ENCODE measurements around the gene CSRP1. TPM values are rescaled to one million over a fixed set of nuclear protein-coding genes. Genes with fewer than 3 reads are reported as not detected.

Gene CSRP1
- total and polyA plus RNA-seq, 3 experiments from 2014 or later, result 65.0 to 67.6 (median 66.9) TPM

GRCh38 chr1:201535046-201535918, 28.4 kb upstream of the CSRP1 start:
- CTCF ChIA-PET, result no interaction called here
- Mint-ChIP-seq H3K9me3 (no peaks in the 10 kb centered on the region), H3K4me1 (peaks cover 14 to 25% (median 17%) of the 10 kb centered on the region in 3 donors), H3K4me3 (no peak overlapping the region), H3K36me3 (peaks cover 9 to 19% (median 16%) of the 10 kb centered on the region in 3 donors), H3K27ac (no peak overlapping the region), H3K27me3 (peaks cover 33 to 58% of the 10 kb centered on the region in 2 donors)
- Histone ChIP-seq H3K4me1 (ENCODE audit: insufficient read depth, low read length) (peaks cover 15% of the 10 kb centered on the region), H3K27ac (ENCODE audit: low read depth, low read length) (no peak overlapping the region), H3K36me3 (ENCODE audit: insufficient read depth, low read length) (no peaks in the 10 kb centered on the region), H3K4me3 (ENCODE audit: low read length) (no peak overlapping the region), H3K27me3 (ENCODE audit: insufficient read depth, low read length, poor library complexity, severe bottlenecking) (peaks cover 26% of the 10 kb centered on the region), H3K9me3 (ENCODE audit: low read length) (no peaks in the 10 kb centered on the region)
- POLR2A ChIA-PET, result no interaction called here
- no peak for DNase-seq

GRCh38 chr1:201533836-201534235, 26.9 kb upstream of the CSRP1 start:
- no peak for DNase-seq
- H3K36me3 ChIP-seq (ENCODE audit: insufficient read depth, low read length), result no peaks in the 10 kb centered on the region
- H3K27me3 ChIP-seq (ENCODE audit: insufficient read depth, low read length, poor library complexity, severe bottlenecking), result peaks cover 15% of the 10 kb centered on the region
- H3K36me3 Mint-ChIP-seq, result peaks cover 12 to 24% (median 22%) of the 10 kb centered on the region in 3 donors
- H3K9me3 ChIP-seq (ENCODE audit: low read length), result no peaks in the 10 kb centered on the region
- no peak overlapping the region for H3K4me3 Mint-ChIP-seq
- H3K27ac ChIP-seq (ENCODE audit: low read depth, low read length), result no peak overlapping the region
- POLR2A ChIA-PET, result no interaction called here
- no peak overlapping the region for H3K27ac Mint-ChIP-seq
- no peaks in the 10 kb centered on the region for H3K9me3 Mint-ChIP-seq
- CTCF ChIA-PET, result interaction anchor here (4.0 kb wide), 1 partner anchor 20 kb away, joined by 18 read pairs; no protein-coding TSS in a partner anchor
- peaks cover 7% of the 10 kb centered on the region for H3K4me1 ChIP-seq (ENCODE audit: insufficient read depth, low read length)
- H3K4me1 Mint-ChIP-seq, result peaks cover 7 to 14% (median 7%) of the 10 kb centered on the region in 3 donors
- H3K27me3 Mint-ChIP-seq, result peaks cover 25 to 47% of the 10 kb centered on the region in 2 donors
- H3K4me3 ChIP-seq (ENCODE audit: low read length), result no peak overlapping the region

GRCh38 chr1:201531551-201532425, 24.9 kb upstream of the CSRP1 start:
- Histone ChIP-seq H3K27me3 (ENCODE audit: insufficient read depth, low read length, poor library complexity, severe bottlenecking) (no peaks in the 10 kb centered on the region), H3K27ac (ENCODE audit: low read depth, low read length) (no peak overlapping the region), H3K9me3 (ENCODE audit: low read length) (no peaks in the 10 kb centered on the region), H3K4me1 (ENCODE audit: insufficient read depth, low read length) (no peaks in the 10 kb centered on the region), H3K4me3 (ENCODE audit: low read length) (no peak overlapping the region), H3K36me3 (ENCODE audit: insufficient read depth, low read length) (no peaks in the 10 kb centered on the region)
- H3K27me3 Mint-ChIP-seq, result peaks cover 6 to 28% of the 10 kb centered on the region in 2 donors
- H3K4me1 Mint-ChIP-seq, result peaks cover 0 to under 1% (median 0%) of the 10 kb centered on the region in 3 donors
- ChIA-PET POLR2A (no interaction called here), CTCF (interaction anchor here (0.9 to 4.0 kb wide), 3 partner anchors 8 to 18 kb away, joined by 3 to 18 read pairs (median 5); no protein-coding TSS in a partner anchor)
- peak overlapping the region in 1 of 8 donors; percentile 61 for H3K27ac Mint-ChIP-seq
- DNase-seq, result no peak
- peaks cover 13 to 28% (median 22%) of the 10 kb centered on the region in 3 donors for H3K36me3 Mint-ChIP-seq
- no peak overlapping the region for H3K4me3 Mint-ChIP-seq
- H3K9me3 Mint-ChIP-seq, result no peaks in the 10 kb centered on the region

GRCh38 chr1:201530741-201531531, 24.0 kb upstream of the CSRP1 start:
- no peaks in the 10 kb centered on the region for H3K4me1 ChIP-seq (ENCODE audit: insufficient read depth, low read length)
- no peaks in the 10 kb centered on the region for H3K9me3 ChIP-seq (ENCODE audit: low read length)
- Mint-ChIP-seq H3K27ac (peak overlapping the region in 1 of 8 donors; percentile 81), H3K9me3 (no peaks in the 10 kb centered on the region), H3K27me3 (peaks cover 5 to 19% of the 10 kb centered on the region in 2 donors), H3K4me3 (no peak overlapping the region), H3K36me3 (peaks cover 13 to 28% (median 18%) of the 10 kb centered on the region in 3 donors), H3K4me1 (no peaks in the 10 kb centered on the region)
- no peak overlapping the region for H3K4me3 ChIP-seq (ENCODE audit: low read length)
- POLR2A ChIA-PET, result no interaction called here
- no peaks in the 10 kb centered on the region for H3K27me3 ChIP-seq (ENCODE audit: insufficient read depth, low read length, poor library complexity, severe bottlenecking)
- H3K36me3 ChIP-seq (ENCODE audit: insufficient read depth, low read length), result no peaks in the 10 kb centered on the region
- no peak overlapping the region for H3K27ac ChIP-seq (ENCODE audit: low read depth, low read length)
- DNase-seq, result no peak
- CTCF ChIA-PET, result interaction anchor here (0.9 to 4.0 kb wide), 4 partner anchors 9 to 18 kb away, joined by 3 to 18 read pairs (median 4); no protein-coding TSS in a partner anchor

GRCh38 chr1:201528631-201529252, 21.8 kb upstream of the CSRP1 start:
- Mint-ChIP-seq H3K4me3 (no peak overlapping the region), H3K27me3 (peaks cover 2 to 7% of the 10 kb centered on the region in 2 donors), H3K9me3 (peaks cover 0 to 2% (median 0%) of the 10 kb centered on the region in 5 donors), H3K4me1 (no peaks in the 10 kb centered on the region), H3K27ac (no peak overlapping the region), H3K36me3 (peaks cover 11 to 36% (median 29%) of the 10 kb centered on the region in 3 donors)
- Histone ChIP-seq H3K27ac (ENCODE audit: low read depth, low read length) (no peak overlapping the region), H3K4me1 (ENCODE audit: insufficient read depth, low read length) (no peaks in the 10 kb centered on the region), H3K4me3 (ENCODE audit: low read length) (no peak overlapping the region), H3K9me3 (ENCODE audit: low read length) (no peaks in the 10 kb centered on the region), H3K27me3 (ENCODE audit: insufficient read depth, low read length, poor library complexity, severe bottlenecking) (no peaks in the 10 kb centered on the region), H3K36me3 (ENCODE audit: insufficient read depth, low read length) (no peaks in the 10 kb centered on the region)
- POLR2A ChIA-PET, result no interaction called here
- DNase-seq, result no peak
- CTCF ChIA-PET, result no interaction called here

GRCh38 chr1:201527879-201528278, 21.0 kb upstream of the CSRP1 start:
- no peak overlapping the region for H3K4me3 ChIP-seq (ENCODE audit: low read length)
- H3K9me3 Mint-ChIP-seq, result peaks cover 0 to 4% (median 0%) of the 10 kb centered on the region in 5 donors
- no peaks in the 10 kb centered on the region for H3K9me3 ChIP-seq (ENCODE audit: low read length)
- no peaks in the 10 kb centered on the region for H3K4me1 Mint-ChIP-seq
- no peak overlapping the region for H3K27ac ChIP-seq (ENCODE audit: low read depth, low read length)
- no peak for DNase-seq
- peaks cover 12 to 37% (median 32%) of the 10 kb centered on the region in 3 donors for H3K36me3 Mint-ChIP-seq
- no peaks in the 10 kb centered on the region for H3K36me3 ChIP-seq (ENCODE audit: insufficient read depth, low read length)
- no peak overlapping the region for H3K4me3 Mint-ChIP-seq
- POLR2A ChIA-PET, result no interaction called here
- H3K27me3 Mint-ChIP-seq, result peaks cover 2 to 5% of the 10 kb centered on the region in 2 donors
- H3K27me3 ChIP-seq (ENCODE audit: insufficient read depth, low read length, poor library complexity, severe bottlenecking), result no peaks in the 10 kb centered on the region
- no peaks in the 10 kb centered on the region for H3K4me1 ChIP-seq (ENCODE audit: insufficient read depth, low read length)
- no peak overlapping the region for H3K27ac Mint-ChIP-seq
- CTCF ChIA-PET, result no interaction called here

- ChIA-PET CTCF (interaction anchor here (0.9 to 1.6 kb wide), 3 partner anchors 13 to 90 kb away, joined by 3 to 5 read pairs (median 3); no protein-coding TSS in a partner anchor), POLR2A (no interaction called here)
- Mint-ChIP-seq H3K9me3 (peaks cover 0 to 4% (median 0%) of the 10 kb centered on the region in 5 donors), H3K27me3 (peaks cover 0 to 2% of the 10 kb centered on the region in 2 donors), H3K27ac (no peak overlapping the region), H3K4me3 (no peak overlapping the region), H3K4me1 (no peaks in the 10 kb centered on the region), H3K36me3 (peaks cover 12 to 36% (median 33%) of the 10 kb centered on the region in 3 donors)
- Histone ChIP-seq H3K36me3 (ENCODE audit: insufficient read depth, low read length) (no peaks in the 10 kb centered on the region), H3K4me3 (ENCODE audit: low read length) (no peak overlapping the region), H3K27me3 (ENCODE audit: insufficient read depth, low read length, poor library complexity, severe bottlenecking) (no peaks in the 10 kb centered on the region), H3K27ac (ENCODE audit: low read depth, low read length) (no peak overlapping the region), H3K4me1 (ENCODE audit: insufficient read depth, low read length) (no peaks in the 10 kb centered on the region), H3K9me3 (ENCODE audit: low read length) (no peaks in the 10 kb centered on the region)
- no peak for DNase-seq
These were observed 18.4 kb upstream of the CSRP1 start for GRCh38 chr1:201525193-201525778.
